Endodermal cell (in vitro differentiated cells): Measurements from ENCODE around the gene USP47. TPM values are rescaled to one million over a fixed set of nuclear protein-coding genes. Genes with fewer than 3 reads are reported as not detected.

ENCODE experiments used
- DNase-seq: peaks from one replicate; pipeline ENCODE4 v3.0.0-alpha.2; 2017
- H3K27ac ChIP-seq: 2 replicates; pipeline ENCODE4 v1.5.1; 2013; ENCODE audit warnings: mild to moderate bottlenecking, low read depth, low read length, moderate library complexity
- H3K27me3 ChIP-seq: 2 replicates; pipeline ENCODE4 v1.6.1; 2013; ENCODE audit warnings: mild to moderate bottlenecking, low read length, moderate library complexity; ENCODE audit not compliant: insufficient read depth, control insufficient read depth, poor library complexity, severe bottlenecking
- H3K36me3 ChIP-seq: 2 replicates; pipeline ENCODE4 v1.7.0; 2013; ENCODE audit warnings: mild to moderate bottlenecking, low read length, moderate library complexity; ENCODE audit not compliant: control insufficient read depth, insufficient read depth
- H3K4me1 ChIP-seq: one replicate; pipeline ENCODE4 v1.7.0; 2013; ENCODE audit warnings: low read length; ENCODE audit not compliant: control insufficient read depth, insufficient read depth
- H3K4me3 ChIP-seq: 2 replicates; pipeline ENCODE4 v1.5.1; 2013; ENCODE audit warnings: mild to moderate bottlenecking, low read length, moderate library complexity
- H3K9ac ChIP-seq: 2 replicates; pipeline ENCODE4 v1.6.1; 2013; ENCODE audit warnings: mild to moderate bottlenecking, low read length, moderate library complexity; ENCODE audit not compliant: poor library complexity, severe bottlenecking; ENCODE audit errors: extremely low read depth
- H3K9me3 ChIP-seq: 2 replicates; pipeline ENCODE4 v1.6.1; 2013; ENCODE audit warnings: mild to moderate bottlenecking, low read length, moderate library complexity; ENCODE audit not compliant: control insufficient read depth
- H3K27ac Mint-ChIP-seq: 2 replicates; pipeline ENCODE4 v1.8.0; 2020; ENCODE audit warnings: mixed read lengths
- H3K27me3 Mint-ChIP-seq: 2 replicates; pipeline ENCODE4 v1.8.0; 2021; ENCODE audit warnings: mild to moderate bottlenecking, mixed read lengths; ENCODE audit not compliant: insufficient read depth
- H3K36me3 Mint-ChIP-seq: 2 replicates; pipeline ENCODE4 v1.8.0; 2020; ENCODE audit warnings: low read depth, mixed read lengths
- H3K4me1 Mint-ChIP-seq: 2 replicates; pipeline ENCODE4 v1.8.0; 2020; ENCODE audit warnings: mixed read lengths
- H3K4me3 Mint-ChIP-seq: 2 replicates; pipeline ENCODE4 v1.8.0; 2020; ENCODE audit warnings: mild to moderate bottlenecking, moderate library complexity, mixed read lengths
- H3K9me3 Mint-ChIP-seq: 2 replicates; pipeline ENCODE4 v1.8.0; 2020; ENCODE audit warnings: mild to moderate bottlenecking, mixed read lengths
- CTCF ChIP-seq: fragments of 200-600 bp; sonication (generic); conservative IDR thresholded peaks from 2 replicates; pipeline ENCODE4 v1.5.0; 2021; ENCODE audit warnings: antibody characterized with exemption, mild to moderate bottlenecking
- WGBS, 2 experiments: methylation state at CpG; one replicate each; pipeline versions ENCODE4 v1.1.5 to v1.1.7; 2013; ENCODE audit warnings: missing lambda C conversion rate in 2 of 2, mixed read lengths in 1 of 2; ENCODE audit not compliant: insufficient coverage in 1 of 2, insufficient read length in 1 of 2; 5-methylcytosine and 5-hydroxymethylcytosine counted together
- long read RNA-seq, 4 experiments: library from polyadenylated mRNA in 2 of 4; library from RNA in 1 of 4; library from capped mRNA in 1 of 4; stranded (forward) in 3 of 4; unstranded in 1 of 4; transcript quantifications; one replicate each; pipeline ENCODE4 v2.0.0, GENCODE V29; 2020 to 2021; ENCODE audit warnings: inconsistent platforms in 1 of 4
- polyA plus RNA-seq, 2 experiments: library from polyadenylated mRNA; stranded (reverse); fragments of 50-300 nt; gene quantifications; one replicate each; pipeline ENCODE4 v1.2.3, GENCODE V29; 2013
- total RNA-seq, 2 donors: library from RNA; stranded (reverse); fragmentation: NEBNext Ultra II Directional in 1 of 2; extraction: Animal tissue kit (Norgen Biotek cat#: 25700) in 1 of 2; gene quantifications; 2 replicates in 1 of 2; 3 replicates in 1 of 2; pipeline ENCODE4 v1.2.1, GENCODE V29; 2021

Gene USP47
- 10 to 100 TPM; 26.3 to 26.9 TPM for total RNA-seq
- polyA plus RNA-seq (2013, experiment 1 of 2): 43.5 TPM
- 47.6 TPM for polyA plus RNA-seq (2013, experiment 2 of 2)
- long read RNA-seq, experiment 1, full-length matches to known transcripts: 2 of 14 reads
- long read RNA-seq, experiment 1, partial matches to known transcripts: 6 of 14 reads
- long read RNA-seq, experiment 1, other reads (novel, unspliced or antisense): 6 of 14 reads
- long read RNA-seq, experiment 2, full-length matches to known transcripts: 60 of 86 reads
- long read RNA-seq, experiment 2, partial matches to known transcripts: 14 of 86 reads
- long read RNA-seq, experiment 2, other reads (novel, unspliced or antisense): 12 of 86 reads
- long read RNA-seq, experiment 3, full-length matches to known transcripts: 137 of 211 reads
- long read RNA-seq, experiment 3, partial matches to known transcripts: 57 of 211 reads
- long read RNA-seq, experiment 3, other reads (novel, unspliced or antisense): 17 of 211 reads
- long read RNA-seq, experiment 4, full-length matches to known transcripts: 2 of 11 reads
- long read RNA-seq, experiment 4, partial matches to known transcripts: 8 of 11 reads
- long read RNA-seq, experiment 4, other reads (novel, unspliced or antisense): 1 of 11 reads

GRCh38 chr11:11841723-11842420 is at the start of gene USP47:
TSS of gene USP47 (plus strand) at chr11:11841972. CDS start at chr11:11842186, 214 bp downstream.
- H3K27ac Mint-ChIP-seq: no peak within 1 kb of the TSS
- Histone ChIP-seq H3K9me3 (no peaks in the 10 kb centered on the region), H3K4me1 (peaks cover 3% of the 10 kb centered on the region), H3K9ac (peak within 1 kb of the TSS; percentile 88), H3K36me3 (no peaks in the 10 kb centered on the region), H3K27ac (peak within 1 kb of the TSS; percentile 97), H3K4me3 (peak within 1 kb of the TSS; percentile 90), H3K27me3 (no peaks in the 10 kb centered on the region)
- H3K27me3 Mint-ChIP-seq: no peaks in the 10 kb centered on the region
- no peaks in the 10 kb centered on the region for H3K36me3 Mint-ChIP-seq
- no peak within 1 kb of the TSS for H3K4me3 Mint-ChIP-seq
- DNase-seq: peak; percentile 98
- H3K9me3 Mint-ChIP-seq: no peaks in the 10 kb centered on the region
- peaks cover 9% of the 10 kb centered on the region for H3K4me1 Mint-ChIP-seq
- WGBS, 2 experiments: 0% methylated on average over 6 to 70 of the region's 70 CpGs
- peak; percentile 71 for TF ChIP-seq CTCF

GRCh38 chr11:11793073-11793472 is 48.7 kb upstream of the USP47 start:
- H3K9me3 Mint-ChIP-seq: no peaks in the 10 kb centered on the region
- 60 to 86% methylated on average over 1 to 2 of the region's 2 CpGs for WGBS, 2 experiments
- peaks cover 31% of the 10 kb centered on the region for H3K27me3 Mint-ChIP-seq
- no peak overlapping the region for H3K27ac Mint-ChIP-seq
- no peaks in the 10 kb centered on the region for H3K9me3 ChIP-seq
- DNase-seq: no peak
- no peaks in the 10 kb centered on the region for H3K36me3 Mint-ChIP-seq
- TF ChIP-seq CTCF: no peak
- H3K9ac ChIP-seq: no peak overlapping the region
- no peak overlapping the region for H3K4me3 Mint-ChIP-seq
- no peaks in the 10 kb centered on the region for H3K4me1 Mint-ChIP-seq
- no peak overlapping the region for H3K27ac ChIP-seq
- no peaks in the 10 kb centered on the region for H3K36me3 ChIP-seq
- no peak overlapping the region for H3K4me3 ChIP-seq
- peaks cover 31% of the 10 kb centered on the region for H3K27me3 ChIP-seq
- H3K4me1 ChIP-seq: no peaks in the 10 kb centered on the region

- DNase-seq: peak; percentile 90
- no peak overlapping the region for H3K4me3 ChIP-seq
Observed at GRCh38 chr11:11798586-11799438, 43.0 kb upstream of the USP47 start.

More at GRCh38 chr11:11798586-11799438, 43.0 kb upstream of the USP47 start:
- Mint-ChIP-seq H3K9me3 (no peaks in the 10 kb centered on the region), H3K4me3 (no peak overlapping the region), H3K4me1 (no peaks in the 10 kb centered on the region), H3K36me3 (no peaks in the 10 kb centered on the region), H3K27me3 (peaks cover 30% of the 10 kb centered on the region), H3K27ac (no peak overlapping the region)
- no peaks in the 10 kb centered on the region for H3K4me1 ChIP-seq
- H3K36me3 ChIP-seq: no peaks in the 10 kb centered on the region
- peak; percentile 83 for TF ChIP-seq CTCF
- 37 to 40% methylated on average over 3 to 5 of the region's 5 CpGs for WGBS, 2 experiments
- H3K9ac ChIP-seq: no peak overlapping the region
- H3K27me3 ChIP-seq: peaks cover 54% of the 10 kb centered on the region
- H3K27ac ChIP-seq: no peak overlapping the region
- no peaks in the 10 kb centered on the region for H3K9me3 ChIP-seq
